DND-41 (cell line): ENCODE measurements around the gene CACTIN.

Source experiments
- EZH2 ChIP-seq: IDR thresholded peaks from 3 replicates; pipeline ENCODE4 v1.6.1; 2012; ENCODE audit warnings: borderline replicate concordance, low read depth, mild to moderate bottlenecking, moderate library complexity, low read length, inconsistent platforms; ENCODE audit not compliant: severe bottlenecking
- TF ChIP-seq, protein P1 (sequence below): IDR thresholded peaks from 2 replicates; pipeline ENCODE4 v1.5.1; 2012; ENCODE audit warnings: borderline replicate concordance, low read length, moderate library complexity, mild to moderate bottlenecking; ENCODE audit not compliant: poor library complexity, severe bottlenecking; ENCODE audit errors: extremely low read depth

DNA sequence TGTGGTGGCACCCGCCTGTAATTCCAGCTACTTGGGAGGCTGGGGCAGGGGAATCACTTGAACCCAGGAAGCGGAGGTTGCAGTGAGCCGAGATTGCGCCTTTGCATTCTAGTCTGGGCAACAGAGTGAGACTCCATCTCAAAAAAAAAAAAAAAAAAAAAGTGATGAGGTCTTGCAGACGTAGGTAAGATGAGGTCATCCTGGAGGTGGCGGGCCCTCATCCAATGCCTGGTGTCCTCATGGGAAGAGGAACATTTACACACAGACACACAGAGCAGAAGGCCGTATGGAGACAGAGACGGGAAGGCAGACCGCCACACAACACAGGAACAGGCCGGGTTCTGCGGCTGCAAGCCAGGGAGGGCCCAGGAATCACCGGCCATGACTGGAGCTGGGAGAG lies 4.4 kb downstream of the CACTIN start:
- TF ChIP-seq, protein P1, sequence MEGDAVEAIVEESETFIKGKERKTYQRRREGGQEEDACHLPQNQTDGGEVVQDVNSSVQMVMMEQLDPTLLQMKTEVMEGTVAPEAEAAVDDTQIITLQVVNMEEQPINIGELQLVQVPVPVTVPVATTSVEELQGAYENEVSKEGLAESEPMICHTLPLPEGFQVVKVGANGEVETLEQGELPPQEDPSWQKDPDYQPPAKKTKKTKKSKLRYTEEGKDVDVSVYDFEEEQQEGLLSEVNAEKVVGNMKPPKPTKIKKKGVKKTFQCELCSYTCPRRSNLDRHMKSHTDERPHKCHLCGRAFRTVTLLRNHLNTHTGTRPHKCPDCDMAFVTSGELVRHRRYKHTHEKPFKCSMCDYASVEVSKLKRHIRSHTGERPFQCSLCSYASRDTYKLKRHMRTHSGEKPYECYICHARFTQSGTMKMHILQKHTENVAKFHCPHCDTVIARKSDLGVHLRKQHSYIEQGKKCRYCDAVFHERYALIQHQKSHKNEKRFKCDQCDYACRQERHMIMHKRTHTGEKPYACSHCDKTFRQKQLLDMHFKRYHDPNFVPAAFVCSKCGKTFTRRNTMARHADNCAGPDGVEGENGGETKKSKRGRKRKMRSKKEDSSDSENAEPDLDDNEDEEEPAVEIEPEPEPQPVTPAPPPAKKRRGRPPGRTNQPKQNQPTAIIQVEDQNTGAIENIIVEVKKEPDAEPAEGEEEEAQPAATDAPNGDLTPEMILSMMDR: no peak
- no peak for TF ChIP-seq EZH2
